Measurements from ENCODE around the gene LMAN1. TPM values are rescaled to one million over a fixed set of nuclear protein-coding genes. Genes with fewer than 3 reads are reported as not detected.

The LMAN1 gene
- total and polyA plus RNA-seq, 2 of the 4 experiments (the other 2 are of a cell fraction) = 83.1 to 213 TPM

DNA sequence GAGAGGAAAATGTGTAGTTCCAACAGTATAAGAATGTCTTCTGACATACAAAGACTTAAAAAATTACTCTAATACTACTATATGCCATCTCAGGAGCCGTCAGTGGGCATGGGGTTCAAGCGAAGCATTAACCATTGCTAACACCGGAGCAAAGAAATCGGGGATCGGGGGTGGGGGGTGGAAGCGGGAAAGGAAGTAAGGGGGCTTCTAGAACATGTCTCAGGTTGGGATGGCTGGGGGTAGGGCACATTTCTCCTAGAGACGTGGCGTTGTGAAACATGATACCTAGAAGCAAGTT is 702 bp downstream of the LMAN1 start:
- Histone ChIP-seq H3K14ac (replicated peaks; ENCODE audit: low read depth, low read length) (peak overlapping the region; percentile 93), H3K79me1 (ENCODE audit: low read depth in 1 of 2, low read length in 2 of 2) (peaks cover 22 to 36% of the 10 kb centered on the region in 2 experiments; a peak in 3 of 4 replicates), H3K4ac (ENCODE audit: low read depth, low read length) (peak overlapping the region; percentile 97), H2BK20ac (ENCODE audit: low read depth, low read length) (no peak overlapping the region), H3K9me1 (ENCODE audit: insufficient read depth, low read length) (no peaks in the 10 kb centered on the region), H2AFZ (replicated peaks; ENCODE audit: low read length, poor library complexity) (peak overlapping the region; percentile 97), H3K9me3 (ENCODE audit: control insufficient read depth, insufficient read depth, low read length) (no peaks in the 10 kb centered on the region), H3K27ac (ENCODE audit: insufficient read depth, low read length) (peak overlapping the region; percentile 97), H4K91ac (ENCODE audit: insufficient read depth, low read depth, low read length) (peak overlapping the region; percentile 77), H3K27me3 (ENCODE audit: control insufficient read depth, insufficient read depth, low read length) (peaks cover 6% of the 10 kb centered on the region), H3K4me2 (ENCODE audit: low read depth, low read length) (peak overlapping the region; percentile 85), H3K4me1 (ENCODE audit: control insufficient read depth, insufficient read depth, low read length) (no peaks in the 10 kb centered on the region; the same call in 1 of the 2 replicates), H4K20me1 (ENCODE audit: insufficient read depth, low read length) (peaks cover 27% of the 10 kb centered on the region; the same call in 1 of the 2 replicates), H2AK5ac (ENCODE audit: low read depth, low read length) (peak overlapping the region; percentile 91), H3K36me3 (ENCODE audit: control insufficient read depth, insufficient read depth, low read length) (peaks cover 7% of the 10 kb centered on the region), H4K8ac (ENCODE audit: low read depth in 2 of 2, low read length in 2 of 2) (peak overlapping the region; percentile 88 to 92), H3K23ac (ENCODE audit: low read depth, low read length) (peak overlapping the region; percentile 86), H2AK9ac (replicated peaks; ENCODE audit: low read depth, low read length, poor library complexity) (peak overlapping the region; percentile 99), H2BK15ac (ENCODE audit: low read depth, low read length) (no peak overlapping the region), H3K18ac (ENCODE audit: low read depth, low read length) (peak overlapping the region; percentile 86; the same call in 1 of the 2 replicates), H4K5ac (ENCODE audit: low read depth, low read length) (peak overlapping the region; percentile 87; the same call in 1 of the 2 replicates), H2BK120ac (ENCODE audit: low read depth, low read length) (0 out of 2 replicates have a peak overlapping the region, but pooled peaks have one; percentile 48), H3K9ac (ENCODE audit: low read depth, low read length) (peak overlapping the region; percentile 100), H3K56ac (ENCODE audit: extremely low read depth, insufficient read depth, low read length) (peak overlapping the region; percentile 91; the same call in 1 of the 2 replicates), H3K4me3 (ENCODE audit: insufficient read depth, low read depth, low read length) (peak overlapping the region; percentile 99), H2BK5ac (ENCODE audit: low read depth, low read length, poor library complexity, severe bottlenecking) (peak overlapping the region; percentile 94)
- CTCF ChIA-PET = no interaction called here
- TF ChIP-seq SMC3 (IDR thresholded peaks at IDR 0.05; ENCODE audit: low read depth, low read length) (no peak), CEBPB (IDR thresholded peaks at IDR 0.05; ENCODE audit: low read depth, low read length) (peak; percentile 4; the same call in 1 of the 2 replicates)
- POLR2A ChIA-PET (ENCODE audit: unreplicated experiment) = no interaction called here
- BruUV-seq (replicated peaks) = no TSS peak
- WGBS, 2 experiments (ENCODE audit: extremely low coverage in 2 of 2, insufficient read length in 1 of 2) = 0% methylated on average over 4 of the region's 8 CpGs; no CpG with 5 or more reads in 1 of the 2 experiments
- ATAC-seq (ENCODE audit: low read depth) (no peak; the same call in 1 of the 2 replicates), DNase-seq (peak; percentile 82)
- dilution Hi-C loops (cut with HindIII; ENCODE audit: low sequenced_read_pairs, unreplicated experiment) (no loop called here), intact Hi-C loops (cut with micrococcal nuclease) (loop anchor here (5.0 kb wide), 1 partner anchor 464 kb away; no protein-coding TSS in a partner anchor), in situ Hi-C loops (cut with MboI; ENCODE audit: low sequenced_read_pairs) (no loop called here)
